CD14-positive monocyte (primary cell): Measurements from ENCODE around the gene FUT8. TPM values are rescaled to one million over a fixed set of nuclear protein-coding genes. Genes with fewer than 3 reads are reported as not detected.

Experiments used
- DNase-seq, 3 donors: peaks; one replicate each; pipeline ENCODE4 v3.0.0-alpha.2; 2011 to 2022
- H2AFZ ChIP-seq: 2 replicates; pipeline ENCODE4 v1.6.0; 2012; ENCODE audit warnings: mild to moderate bottlenecking, low read depth, low read length, inconsistent platforms; ENCODE audit not compliant: insufficient read depth, poor library complexity, severe bottlenecking
- H3K27ac ChIP-seq, 2 donors: 1 replicate in 1 of 2; 2 replicates in 1 of 2; pipeline ENCODE4 v1.5.1; 2012 to 2013; ENCODE audit warnings: low read length in 2 of 2, control low read depth in 1 of 2, inconsistent platforms in 1 of 2, low read depth in 1 of 2, mild to moderate bottlenecking in 1 of 2
- H3K27me3 ChIP-seq, 2 donors: one replicate each; pipeline versions ENCODE4 v1.6.0 to v1.6.1; 2011 to 2013; ENCODE audit warnings: low read length in 2 of 2; ENCODE audit not compliant: control insufficient read depth in 2 of 2, insufficient read depth in 2 of 2
- H3K36me3 ChIP-seq, 2 donors: replicated peaks in 1 of 2; 1 replicate in 1 of 2; 2 replicates in 1 of 2; pipeline versions ENCODE4 v1.5.1 to v1.6.1; 2012 to 2013; ENCODE audit warnings: low read length in 2 of 2, control low read depth in 1 of 2, inconsistent platforms in 1 of 2, mild to moderate bottlenecking in 1 of 2; ENCODE audit not compliant: insufficient read depth in 2 of 2, control insufficient read depth in 1 of 2
- H3K4me1 ChIP-seq, 2 donors: 1 replicate in 1 of 2; 2 replicates in 1 of 2; pipeline versions ENCODE4 v1.5.1 to v1.6.1; 2012 to 2013; ENCODE audit warnings: low read length in 2 of 2, control low read depth in 1 of 2, inconsistent platforms in 1 of 2, mild to moderate bottlenecking in 1 of 2, moderate library complexity in 1 of 2; ENCODE audit not compliant: insufficient read depth in 2 of 2, control insufficient read depth in 1 of 2
- H3K4me2 ChIP-seq: replicated peaks from 2 replicates; pipeline ENCODE3; 2012; ENCODE audit warnings: low read length, moderate library complexity, mild to moderate bottlenecking; ENCODE audit not compliant: poor library complexity, severe bottlenecking; ENCODE audit errors: extremely low read depth
- H3K4me3 ChIP-seq, 3 experiments: fragments of 200-600 bp in 1 of 3; sonication (generic) in 1 of 3; replicated peaks in 1 of 3; 1 replicate in 2 of 3; 2 replicates in 1 of 3; pipeline ENCODE4 v1.5.1; 2011 to 2013; ENCODE audit warnings: low read length in 3 of 3, mild to moderate bottlenecking in 3 of 3, control low read depth in 2 of 3, low read depth in 2 of 3, inconsistent platforms in 1 of 3, moderate library complexity in 1 of 3
- H3K79me2 ChIP-seq: 2 replicates; pipeline ENCODE4 v1.6.0; 2012; ENCODE audit warnings: mild to moderate bottlenecking, control low read depth, inconsistent platforms, low read length, moderate library complexity; ENCODE audit not compliant: insufficient read depth
- H3K9ac ChIP-seq: 2 replicates; pipeline ENCODE4 v1.6.0; 2017; ENCODE audit warnings: low read length, mild to moderate bottlenecking; ENCODE audit not compliant: insufficient read depth, poor library complexity, severe bottlenecking
- H3K9me3 ChIP-seq, 2 donors: replicated peaks in 1 of 2; 1 replicate in 1 of 2; 2 replicates in 1 of 2; pipeline versions ENCODE4 v1.5.1 to v1.6.1; 2012 to 2013; ENCODE audit warnings: low read length in 2 of 2, control low read depth in 1 of 2; ENCODE audit not compliant: control insufficient read depth in 1 of 2, insufficient read depth in 1 of 2
- H4K20me1 ChIP-seq: 2 replicates; pipeline ENCODE4 v1.6.0; 2012; ENCODE audit warnings: mild to moderate bottlenecking, low read length, control low read depth, moderate library complexity; ENCODE audit not compliant: insufficient read depth
- H3K27ac Mint-ChIP-seq, 7 donors: one replicate each; pipeline ENCODE4 v1.8.0; 2020; ENCODE audit warnings: mild to moderate bottlenecking in 7 of 7, mixed read lengths in 7 of 7, moderate library complexity in 6 of 7, inconsistent platforms in 2 of 7
- H3K27me3 Mint-ChIP-seq, 3 donors: one replicate each; pipeline ENCODE4 v1.8.0; 2021 to 2022; ENCODE audit warnings: low read depth in 3 of 3, mild to moderate bottlenecking in 3 of 3, mixed read lengths in 3 of 3, moderate library complexity in 3 of 3, inconsistent platforms in 1 of 3
- H3K36me3 Mint-ChIP-seq, 2 donors: one replicate each; pipeline ENCODE4 v1.8.0; 2020; ENCODE audit warnings: mixed read lengths in 2 of 2, inconsistent platforms in 1 of 2, mild to moderate bottlenecking in 1 of 2
- H3K4me1 Mint-ChIP-seq: one replicate; pipeline ENCODE4 v1.8.0; 2020; ENCODE audit warnings: mild to moderate bottlenecking, mixed read lengths
- H3K4me3 Mint-ChIP-seq, 2 donors: one replicate each; pipeline ENCODE4 v1.8.0; 2020; ENCODE audit warnings: mild to moderate bottlenecking in 2 of 2, mixed read lengths in 2 of 2, moderate library complexity in 1 of 2
- H3K9me3 Mint-ChIP-seq, 7 donors: one replicate each; pipeline ENCODE4 v1.8.0; 2020 to 2022; ENCODE audit warnings: mixed read lengths in 7 of 7, mild to moderate bottlenecking in 6 of 7, moderate library complexity in 6 of 7, inconsistent platforms in 2 of 7
- CTCF ChIP-seq: fragments of 200-600 bp; IDR thresholded peaks from one replicate; pipeline ENCODE4 v1.8.0; 2022; ENCODE audit warnings: antibody characterized with exemption, mild to moderate bottlenecking
- WGBS: methylation state at CpG from one replicate; pipeline ENCODE4 v1.1.5; 2013; ENCODE audit warnings: missing lambda C conversion rate; ENCODE audit not compliant: insufficient coverage; 5-methylcytosine and 5-hydroxymethylcytosine counted together
- intact Hi-C, 2 donors: fragments of 100-400 bp; cut with micrococcal nuclease; formaldehyde crosslinking; loops; one replicate each; pipeline versions ENCODE4 v1.15.0 to v1.15.1; 2023
- polyA plus RNA-seq, 3 donors: library from polyadenylated mRNA; depleted of rRNA in 1 of 3; unstranded in 2 of 3; stranded (reverse) in 1 of 3; fragments of 300-500 nt in 2 of 3; fragments of >200 nt in 1 of 3; fragmentation: Illumina TruSeq in 2 of 3; gene quantifications; 1 replicate in 2 of 3; 2 replicates in 1 of 3; pipeline ENCODE4 v1.2.3, GENCODE V29; 2012 to 2021

The FUT8 gene
- polyA plus RNA-seq, 3 donors = 1.6 to 5.1 (median 5.0) TPM

- Histone ChIP-seq H3K27me3 (no peaks in the 10 kb centered on the region), H2AFZ (no peak overlapping the region), H3K9ac (no peak overlapping the region), H3K79me2 (no peaks in the 10 kb centered on the region), H3K36me3 (no peaks in the 10 kb centered on the region), H3K27ac (no peak overlapping the region), H3K4me2 (no peak overlapping the region), H3K9me3 (no peaks in the 10 kb centered on the region), H3K4me3 (no peak overlapping the region), H4K20me1 (no peaks in the 10 kb centered on the region), H3K4me1 (no peaks in the 10 kb centered on the region)
- 100% methylated on average over 1 of the region's 2 CpGs for WGBS
- Mint-ChIP-seq H3K9me3 (peaks cover 0 to 5% (median 0%) of the 10 kb centered on the region in 7 donors), H3K4me1 (no peaks in the 10 kb centered on the region), H3K4me3 (no peak overlapping the region), H3K36me3 (peaks cover 0 to 4% of the 10 kb centered on the region in 2 donors), H3K27me3 (no peaks in the 10 kb centered on the region), H3K27ac (no peak overlapping the region)
- TF ChIP-seq CTCF = no peak
- no peak for DNase-seq
- intact Hi-C loops = no loop called here
Observed at GRCh38 chr14:65574611-65575010, 162.1 kb downstream of the FUT8 start.

GRCh38 chr14:65575389-65575788 lies 162.9 kb downstream of the FUT8 start:
- no peak overlapping the region for H3K4me3 Mint-ChIP-seq
- no peak overlapping the region for H3K4me2 ChIP-seq
- H3K4me1 ChIP-seq = no peaks in the 10 kb centered on the region
- no peak for TF ChIP-seq CTCF
- intact Hi-C loops = no loop called here
- peaks cover 0 to 3% of the 10 kb centered on the region in 2 donors for H3K36me3 Mint-ChIP-seq
- peak overlapping the region in 1 of 7 donors; percentile 63 for H3K27ac Mint-ChIP-seq
- no peaks in the 10 kb centered on the region for H3K36me3 ChIP-seq
- H2AFZ ChIP-seq = no peak overlapping the region
- no peaks in the 10 kb centered on the region for H4K20me1 ChIP-seq
- no peaks in the 10 kb centered on the region for H3K27me3 Mint-ChIP-seq
- no peaks in the 10 kb centered on the region for H3K9me3 ChIP-seq
- DNase-seq = no peak
- H3K27me3 ChIP-seq = no peaks in the 10 kb centered on the region
- no peak overlapping the region for H3K9ac ChIP-seq
- no peak overlapping the region for H3K27ac ChIP-seq
- no peak overlapping the region for H3K4me3 ChIP-seq
- no peaks in the 10 kb centered on the region for H3K4me1 Mint-ChIP-seq
- 90% methylated on average over 2 of the region's 6 CpGs for WGBS
- H3K79me2 ChIP-seq = no peaks in the 10 kb centered on the region
- peaks cover 0 to 5% (median 0%) of the 10 kb centered on the region in 7 donors for H3K9me3 Mint-ChIP-seq
